DND-41 (cell line): ENCODE data around the gene JAK2.
"Not testable (repeated sequence)": the region's sequence is repeated elsewhere in the genome, so short reads cannot be mapped to it uniquely, and the experiment has no call there.

Experiments
- EZH2 ChIP-seq: IDR thresholded peaks from 3 replicates; pipeline ENCODE4 v1.6.1; 2012; ENCODE audit warnings: borderline replicate concordance, low read depth, mild to moderate bottlenecking, moderate library complexity, low read length, inconsistent platforms; ENCODE audit not compliant: severe bottlenecking
- TF ChIP-seq, protein P1 (sequence below): IDR thresholded peaks from 2 replicates; pipeline ENCODE4 v1.5.1; 2012; ENCODE audit warnings: borderline replicate concordance, low read length, moderate library complexity, mild to moderate bottlenecking; ENCODE audit not compliant: poor library complexity, severe bottlenecking; ENCODE audit errors: extremely low read depth

DNA sequence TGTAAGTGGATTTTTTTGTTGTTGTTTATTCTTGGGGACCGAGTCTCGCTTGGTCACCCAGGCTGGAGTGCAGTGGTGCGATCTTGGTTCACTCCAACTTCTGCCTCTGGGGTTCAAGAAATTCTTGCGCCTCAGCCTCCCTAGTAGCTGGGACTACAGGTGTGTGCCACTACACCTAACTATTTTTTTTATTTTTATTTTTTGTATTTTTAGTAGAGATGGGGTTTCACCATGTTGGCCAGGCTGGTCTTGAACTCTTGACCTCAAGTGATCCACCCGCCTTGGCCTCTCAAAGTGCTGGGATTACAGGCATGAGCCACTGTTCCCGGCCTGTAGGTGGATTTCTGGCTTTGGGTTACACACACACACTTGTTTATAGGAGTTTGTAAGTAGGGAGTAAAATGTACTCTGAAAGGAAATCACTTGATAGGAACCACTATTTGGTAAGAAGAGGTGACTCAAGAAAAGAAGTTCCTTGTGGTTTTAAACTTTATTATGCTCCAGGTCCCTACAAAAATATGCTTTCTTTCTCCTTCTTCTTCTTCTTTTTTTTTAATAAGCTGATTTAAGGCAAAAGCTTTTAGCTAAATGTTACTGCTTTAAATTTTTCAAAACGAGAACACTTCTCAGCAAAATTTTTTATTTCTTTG is 42.9 kb upstream of the JAK2 start:
- TF ChIP-seq, protein P1, sequence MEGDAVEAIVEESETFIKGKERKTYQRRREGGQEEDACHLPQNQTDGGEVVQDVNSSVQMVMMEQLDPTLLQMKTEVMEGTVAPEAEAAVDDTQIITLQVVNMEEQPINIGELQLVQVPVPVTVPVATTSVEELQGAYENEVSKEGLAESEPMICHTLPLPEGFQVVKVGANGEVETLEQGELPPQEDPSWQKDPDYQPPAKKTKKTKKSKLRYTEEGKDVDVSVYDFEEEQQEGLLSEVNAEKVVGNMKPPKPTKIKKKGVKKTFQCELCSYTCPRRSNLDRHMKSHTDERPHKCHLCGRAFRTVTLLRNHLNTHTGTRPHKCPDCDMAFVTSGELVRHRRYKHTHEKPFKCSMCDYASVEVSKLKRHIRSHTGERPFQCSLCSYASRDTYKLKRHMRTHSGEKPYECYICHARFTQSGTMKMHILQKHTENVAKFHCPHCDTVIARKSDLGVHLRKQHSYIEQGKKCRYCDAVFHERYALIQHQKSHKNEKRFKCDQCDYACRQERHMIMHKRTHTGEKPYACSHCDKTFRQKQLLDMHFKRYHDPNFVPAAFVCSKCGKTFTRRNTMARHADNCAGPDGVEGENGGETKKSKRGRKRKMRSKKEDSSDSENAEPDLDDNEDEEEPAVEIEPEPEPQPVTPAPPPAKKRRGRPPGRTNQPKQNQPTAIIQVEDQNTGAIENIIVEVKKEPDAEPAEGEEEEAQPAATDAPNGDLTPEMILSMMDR = not testable (repeated sequence)
- TF ChIP-seq EZH2 = not testable (repeated sequence)
